Right atrium auricular region (tissue), 2 donors: ENCODE measurements around the gene ZNF497. TPM values are rescaled to one million over a fixed set of nuclear protein-coding genes. Genes with fewer than 3 reads are reported as not detected.
A peak's percentile ranks its signal among the peaks of the same experiment; 100 is the strongest.

Experiments
- DNase-seq: peaks from one replicate; pipeline ENCODE4 v3.0.0-alpha.2; 2019; ENCODE audit warnings: low spot score
- H3K27ac ChIP-seq, 2 donors: fragments of 200-600 bp; sonication (generic); 1 replicate in 1 of 2; 2 replicates in 1 of 2; pipeline ENCODE4 v1.5.1; 2016 to 2019
- H3K27me3 ChIP-seq, 2 donors: fragments of 200-600 bp; sonication (generic); one replicate each; pipeline versions ENCODE4 v1.5.1 to v1.6.0; 2017 to 2019
- H3K36me3 ChIP-seq: fragments of 200-600 bp; sonication (generic); one replicate; pipeline ENCODE4 v1.5.1; 2016
- H3K4me1 ChIP-seq, 2 donors: fragments of 200-600 bp; sonication (generic); one replicate each; pipeline versions ENCODE4 v1.5.1 to v1.6.0; 2017 to 2019
- H3K4me3 ChIP-seq, 2 donors: fragments of 200-600 bp; sonication (generic); 1 replicate in 1 of 2; 2 replicates in 1 of 2; pipeline ENCODE4 v1.5.1; 2017 to 2019; ENCODE audit warnings: mild to moderate bottlenecking in 1 of 2, moderate library complexity in 1 of 2
- H3K9me3 ChIP-seq, 2 donors: fragments of 200-600 bp; sonication (generic); one replicate each; pipeline ENCODE4 v1.5.1; 2019
- total RNA-seq, 2 donors: library from RNA; depleted of rRNA; stranded (reverse); fragments of >200 nt; gene quantifications; one replicate each; pipeline ENCODE4 v1.1.0, GENCODE V29; 2016
- TF ChIP-seq, protein P1 (sequence below), 2 donors: fragments of 200-600 bp; sonication (generic); IDR thresholded peaks; one replicate each; pipeline ENCODE4 v1.5.1; 2019; ENCODE audit warnings: antibody characterized with exemption in 2 of 2

The ZNF497 gene
- total RNA-seq, 2 donors from 2014 or later: 0.39 to 0.56 TPM

GRCh38 chr19:58399903-58400302 is 37.4 kb upstream of the ZNF497 start:
- Histone ChIP-seq H3K36me3 (peaks cover 3% of the 10 kb centered on the region), H3K9me3 (no peaks in the 10 kb centered on the region), H3K27me3 (peaks cover 6 to 12% of the 10 kb centered on the region in 2 donors), H3K4me1 (peaks cover 0 to 27% of the 10 kb centered on the region in 2 donors), H3K27ac (no peak overlapping the region), H3K4me3 (no peak overlapping the region)
- TF ChIP-seq, protein P1, sequence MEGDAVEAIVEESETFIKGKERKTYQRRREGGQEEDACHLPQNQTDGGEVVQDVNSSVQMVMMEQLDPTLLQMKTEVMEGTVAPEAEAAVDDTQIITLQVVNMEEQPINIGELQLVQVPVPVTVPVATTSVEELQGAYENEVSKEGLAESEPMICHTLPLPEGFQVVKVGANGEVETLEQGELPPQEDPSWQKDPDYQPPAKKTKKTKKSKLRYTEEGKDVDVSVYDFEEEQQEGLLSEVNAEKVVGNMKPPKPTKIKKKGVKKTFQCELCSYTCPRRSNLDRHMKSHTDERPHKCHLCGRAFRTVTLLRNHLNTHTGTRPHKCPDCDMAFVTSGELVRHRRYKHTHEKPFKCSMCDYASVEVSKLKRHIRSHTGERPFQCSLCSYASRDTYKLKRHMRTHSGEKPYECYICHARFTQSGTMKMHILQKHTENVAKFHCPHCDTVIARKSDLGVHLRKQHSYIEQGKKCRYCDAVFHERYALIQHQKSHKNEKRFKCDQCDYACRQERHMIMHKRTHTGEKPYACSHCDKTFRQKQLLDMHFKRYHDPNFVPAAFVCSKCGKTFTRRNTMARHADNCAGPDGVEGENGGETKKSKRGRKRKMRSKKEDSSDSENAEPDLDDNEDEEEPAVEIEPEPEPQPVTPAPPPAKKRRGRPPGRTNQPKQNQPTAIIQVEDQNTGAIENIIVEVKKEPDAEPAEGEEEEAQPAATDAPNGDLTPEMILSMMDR (IDR thresholded peaks at IDR 0.05): no peak
- no peak for DNase-seq

DNA sequence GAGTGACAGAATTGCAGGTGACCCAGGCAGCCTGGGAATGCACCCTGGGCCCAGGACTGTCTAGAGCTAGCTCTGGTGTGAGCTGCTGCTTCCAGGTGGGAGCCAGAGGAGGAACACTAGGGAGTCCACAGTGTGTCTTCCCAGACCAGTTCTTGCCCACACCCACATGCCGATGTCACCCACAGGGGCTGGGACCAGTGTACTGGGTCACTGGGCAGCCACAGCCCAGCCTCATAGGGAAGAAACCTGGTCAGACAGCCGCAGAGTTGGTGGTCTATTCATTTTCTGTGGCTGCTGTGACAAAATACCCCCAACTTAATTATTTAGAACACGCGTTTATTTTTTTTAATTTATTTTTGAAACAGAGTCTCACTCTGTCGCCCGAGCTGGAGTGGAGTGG is 36.0 kb upstream of the ZNF497 start:
- Histone ChIP-seq H3K36me3 (peaks cover 16% of the 10 kb centered on the region), H3K4me3 (no peak overlapping the region), H3K4me1 (peaks cover 0 to 27% of the 10 kb centered on the region in 2 donors), H3K27me3 (peaks cover 6 to 12% of the 10 kb centered on the region in 2 donors), H3K27ac (no peak overlapping the region), H3K9me3 (no peaks in the 10 kb centered on the region)
- no peak for DNase-seq
- TF ChIP-seq, protein P1 (IDR thresholded peaks at IDR 0.05): no peak

GRCh38 chr19:58398087-58398486 is 35.5 kb upstream of the ZNF497 start:
- TF ChIP-seq, protein P1 (IDR thresholded peaks at IDR 0.05): no peak
- Histone ChIP-seq H3K9me3 (no peaks in the 10 kb centered on the region), H3K27me3 (peaks cover 6 to 12% of the 10 kb centered on the region in 2 donors), H3K4me3 (no peak overlapping the region), H3K36me3 (peaks cover 21% of the 10 kb centered on the region), H3K27ac (no peak overlapping the region), H3K4me1 (peaks cover 0 to 27% of the 10 kb centered on the region in 2 donors)
- no peak for DNase-seq

- TF ChIP-seq, protein P1 (IDR thresholded peaks at IDR 0.05): no peak
- Histone ChIP-seq H3K4me1 (peaks cover 0 to 27% of the 10 kb centered on the region in 2 donors), H3K4me3 (no peak overlapping the region), H3K27ac (no peak overlapping the region), H3K27me3 (peaks cover 6 to 12% of the 10 kb centered on the region in 2 donors), H3K9me3 (no peaks in the 10 kb centered on the region), H3K36me3 (peaks cover 26% of the 10 kb centered on the region)
- no peak for DNase-seq
These were observed 35.0 kb upstream of the ZNF497 start for GRCh38 chr19:58397533-58398037.

DNA sequence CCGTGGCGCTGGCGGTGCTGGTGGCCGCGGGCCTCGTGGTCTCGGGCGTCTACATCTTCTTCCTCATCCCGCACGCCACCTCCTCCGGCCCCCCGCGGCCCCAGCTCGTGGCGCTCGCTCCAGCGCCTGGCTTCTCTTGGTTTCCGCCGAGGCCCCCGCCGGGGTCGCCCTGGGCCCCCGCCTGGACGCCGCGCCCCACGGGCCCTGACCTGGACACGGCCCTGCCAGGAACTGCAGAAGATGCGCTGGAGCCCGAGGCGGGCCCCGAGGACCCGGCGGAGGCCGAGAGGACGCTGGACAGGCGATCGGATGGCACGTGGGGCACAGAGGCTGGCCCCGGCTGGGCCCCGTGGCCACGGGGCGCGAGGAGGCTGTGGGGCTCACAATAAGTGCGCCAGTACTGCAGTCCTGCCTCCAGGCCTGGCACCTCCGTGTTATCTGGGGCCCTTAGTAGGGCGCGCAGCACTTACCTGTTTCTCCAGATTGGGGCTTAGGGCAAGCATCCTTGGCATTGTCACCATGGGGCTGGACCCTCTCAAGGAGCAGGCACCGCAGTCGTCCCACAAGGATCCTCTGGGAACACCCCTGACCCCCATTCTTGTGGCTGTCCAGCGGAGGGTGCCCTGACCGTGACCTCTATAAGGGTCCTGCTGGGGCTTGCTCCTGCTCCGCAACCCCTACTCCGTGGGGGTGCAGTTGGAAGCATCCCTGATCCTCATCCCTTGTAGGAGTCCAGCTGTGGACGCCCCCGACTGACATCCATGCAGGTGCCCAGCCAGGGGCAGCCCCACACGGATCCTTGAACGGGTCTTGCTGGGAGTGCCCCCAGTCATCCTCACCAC is 34.4 kb upstream of the ZNF497 start:
- DNase-seq: no peak

More for the DNA sequence above, 34.4 kb upstream of the ZNF497 start:
- peak overlapping the region in 1 of 2 donors; percentile 21 for H3K4me3 ChIP-seq
- H3K36me3 ChIP-seq: peaks cover 26% of the 10 kb centered on the region
- H3K9me3 ChIP-seq: no peaks in the 10 kb centered on the region
- TF ChIP-seq, protein P1 (IDR thresholded peaks at IDR 0.05): no peak
- H3K4me1 ChIP-seq: peaks cover 0 to 24% of the 10 kb centered on the region in 2 donors
- H3K27ac ChIP-seq: no peak overlapping the region
- H3K27me3 ChIP-seq: peaks cover 6 to 12% of the 10 kb centered on the region in 2 donors
